NAMALWA (cell line): ENCODE measurements around the gene ADGRL3.
A peak's percentile ranks its signal among the peaks of the same experiment; 100 is the strongest.

Experiments
- DNase-seq: peaks from one replicate; pipeline ENCODE4 v3.0.0-alpha.2; 2015; ENCODE audit warnings: low spot score

The ADGRL3 gene

GRCh38 chr4:61549336-61549735 lies 349.2 kb downstream of the ADGRL3 start:
- no peak for DNase-seq

DNA sequence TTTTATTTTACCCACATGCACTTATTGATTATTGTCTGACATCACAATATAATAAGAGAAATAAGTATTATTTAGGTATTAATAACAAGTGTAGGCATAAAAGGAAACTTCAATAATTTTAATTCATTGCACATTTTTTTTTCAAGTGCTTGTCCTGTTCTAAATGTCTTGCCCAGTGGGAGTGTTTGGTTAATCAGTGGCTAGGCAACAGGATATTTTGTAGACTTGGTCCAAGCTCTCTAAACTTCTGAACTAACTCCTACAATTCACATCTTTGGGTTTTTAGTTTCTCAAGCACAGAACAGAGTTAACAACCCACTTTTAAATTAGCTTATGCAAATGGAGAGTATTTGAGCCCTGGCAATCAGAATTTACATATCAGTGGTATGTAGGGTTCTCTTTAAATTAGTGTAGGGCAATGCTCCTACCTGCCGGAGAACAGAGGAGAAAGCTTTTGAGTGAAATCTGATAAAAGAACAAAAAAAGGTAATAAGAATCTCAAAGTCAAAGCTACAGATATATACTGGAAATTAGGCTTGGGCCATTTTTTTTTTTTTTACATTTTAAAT lies 353.5 kb downstream of the ADGRL3 start:
- no peak for DNase-seq

GRCh38 chr4:61555789-61556188 lies 355.7 kb downstream of the ADGRL3 start:
- no peak for DNase-seq

- no peak for DNase-seq
These were observed 356.2 kb downstream of the ADGRL3 start for GRCh38 chr4:61556277-61556676.

GRCh38 chr4:61559396-61559795 lies 359.3 kb downstream of the ADGRL3 start:
- no peak for DNase-seq

- no peak for DNase-seq
These were observed 360.9 kb downstream of the ADGRL3 start for GRCh38 chr4:61561028-61561427.

GRCh38 chr4:61571761-61572559 lies 371.8 kb downstream of the ADGRL3 start:
- no peak for DNase-seq

DNA sequence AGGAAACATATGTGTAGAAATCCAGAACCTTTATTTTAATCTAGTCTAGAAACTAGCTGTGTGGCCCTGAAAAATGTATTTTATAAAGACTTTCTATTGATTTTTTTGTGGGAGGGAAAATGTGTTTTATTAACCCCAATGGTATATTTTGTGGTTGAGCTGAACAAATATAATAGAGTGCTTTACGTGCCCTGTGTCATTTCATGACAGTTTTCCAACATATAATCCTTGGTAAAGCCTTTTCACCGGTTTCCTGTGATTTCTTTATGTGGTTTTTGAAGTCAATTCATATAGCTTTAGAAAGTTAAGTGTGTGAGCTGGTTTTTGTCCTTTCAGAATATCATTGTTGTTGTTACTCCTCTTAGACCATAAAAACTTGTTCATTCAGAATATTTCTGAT lies 375.7 kb downstream of the ADGRL3 start:
- DNase-seq: no peak

- no peak for DNase-seq
These were observed 379.7 kb downstream of the ADGRL3 start for GRCh38 chr4:61579786-61580185.

GRCh38 chr4:61580721-61581377 lies 380.7 kb downstream of the ADGRL3 start:
- no peak for DNase-seq

- no peak for DNase-seq
These were observed 383.6 kb downstream of the ADGRL3 start for GRCh38 chr4:61583696-61584095.

DNA sequence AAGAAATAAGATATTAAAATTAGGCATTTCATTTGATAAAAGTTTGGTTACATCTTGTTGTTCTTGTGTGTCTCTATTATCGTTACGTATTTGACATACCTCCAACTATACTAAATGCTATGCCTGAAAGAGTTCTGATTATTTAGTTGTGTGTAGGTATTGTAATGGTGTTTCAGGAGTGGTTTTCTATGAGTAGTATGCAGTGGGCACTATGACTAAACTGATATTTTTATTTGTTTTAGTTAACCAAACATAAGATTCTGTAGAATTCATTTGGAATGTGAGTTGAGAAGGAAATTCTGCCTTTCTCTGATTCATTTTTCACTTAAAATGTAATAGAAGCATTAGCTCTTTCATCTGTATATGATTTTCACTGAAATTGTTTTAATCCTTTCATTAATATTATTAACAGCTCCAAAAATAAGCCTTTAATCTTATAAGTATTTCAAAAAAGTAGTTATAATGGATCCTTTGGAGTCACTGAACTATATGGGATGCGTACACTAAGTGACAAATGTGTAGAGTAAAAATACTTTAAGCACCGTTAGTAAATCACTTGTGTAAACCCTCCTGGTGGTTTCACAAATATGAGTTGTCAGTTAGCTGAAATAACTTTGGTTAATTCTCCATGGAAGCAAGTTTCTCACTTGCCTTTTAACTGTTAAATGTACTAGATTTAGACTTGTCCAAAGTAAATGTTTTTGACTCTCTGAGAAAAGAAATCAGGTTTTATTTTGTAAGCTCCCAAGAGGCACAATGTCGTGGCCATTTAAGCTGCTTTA lies 388.7 kb downstream of the ADGRL3 start:
- DNase-seq: no peak

DNA sequence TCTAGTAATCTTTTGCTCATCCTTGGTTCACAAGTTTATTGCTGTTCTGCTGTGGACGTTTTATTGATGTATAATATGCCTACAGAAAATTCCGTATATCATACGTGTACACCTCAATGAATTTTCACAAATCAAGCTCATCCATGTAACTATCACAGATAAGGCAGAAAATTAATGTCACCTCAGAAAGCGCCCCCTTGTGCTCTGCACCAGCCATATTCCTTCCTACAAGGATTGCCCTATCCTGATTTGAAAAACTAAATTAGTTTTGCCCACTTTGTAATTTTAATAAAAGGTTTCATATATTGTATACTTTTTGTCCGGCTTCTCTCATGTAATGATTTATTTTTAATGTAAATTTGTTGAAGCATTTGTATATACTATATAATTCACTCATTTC lies 390.8 kb downstream of the ADGRL3 start:
- no peak for DNase-seq

- DNase-seq: no peak
These were observed 396.6 kb downstream of the ADGRL3 start for GRCh38 chr4:61596606-61597340.

- DNase-seq: no peak
These were observed 403.0 kb downstream of the ADGRL3 start for GRCh38 chr4:61603086-61603485.

- no peak for DNase-seq
These were observed 403.9 kb downstream of the ADGRL3 start for GRCh38 chr4:61604054-61604453.

DNA sequence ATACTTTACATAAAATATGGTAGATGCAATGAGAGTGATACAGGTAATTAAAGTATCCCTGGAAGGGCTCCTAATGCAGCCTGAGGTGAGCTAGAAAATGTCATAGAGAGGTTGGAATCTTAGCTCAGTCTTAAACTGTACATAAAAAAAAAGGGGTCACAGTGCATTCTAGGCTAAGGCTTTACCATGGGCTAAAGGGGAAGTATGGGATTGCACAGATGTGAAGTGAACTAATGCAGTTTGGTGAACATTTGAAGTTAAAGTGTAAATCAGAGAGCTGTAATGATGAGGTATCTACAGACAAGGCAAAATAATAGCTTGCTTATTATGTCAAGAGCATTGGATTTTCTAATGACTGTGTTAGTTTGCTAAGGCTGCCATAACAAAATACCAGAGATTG lies 405.9 kb downstream of the ADGRL3 start:
- DNase-seq: no peak

GRCh38 chr4:61614231-61614630 lies 414.1 kb downstream of the ADGRL3 start:
- no peak for DNase-seq

GRCh38 chr4:61619528-61619927 lies 419.4 kb downstream of the ADGRL3 start:
- peak; percentile 4 for DNase-seq

DNA sequence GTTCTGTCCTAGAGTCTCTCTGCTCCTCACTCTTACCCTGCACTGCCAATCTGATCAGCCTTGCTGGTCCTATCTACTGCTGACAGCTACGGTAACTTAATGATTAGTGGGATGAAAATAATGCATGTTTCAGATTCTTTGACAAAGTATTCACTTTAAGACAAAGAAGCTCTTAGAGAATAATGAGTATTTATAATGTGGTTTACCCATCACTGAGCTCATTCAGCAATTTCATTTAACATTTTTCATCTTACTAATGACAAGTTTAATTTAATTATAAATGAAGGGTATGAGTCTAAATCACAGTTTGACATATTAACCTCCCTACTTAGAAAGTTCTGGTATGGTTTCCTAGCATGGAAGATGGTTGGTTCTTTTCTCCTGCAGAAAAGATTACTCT lies 428.2 kb downstream of the ADGRL3 start:
- DNase-seq: no peak

DNA sequence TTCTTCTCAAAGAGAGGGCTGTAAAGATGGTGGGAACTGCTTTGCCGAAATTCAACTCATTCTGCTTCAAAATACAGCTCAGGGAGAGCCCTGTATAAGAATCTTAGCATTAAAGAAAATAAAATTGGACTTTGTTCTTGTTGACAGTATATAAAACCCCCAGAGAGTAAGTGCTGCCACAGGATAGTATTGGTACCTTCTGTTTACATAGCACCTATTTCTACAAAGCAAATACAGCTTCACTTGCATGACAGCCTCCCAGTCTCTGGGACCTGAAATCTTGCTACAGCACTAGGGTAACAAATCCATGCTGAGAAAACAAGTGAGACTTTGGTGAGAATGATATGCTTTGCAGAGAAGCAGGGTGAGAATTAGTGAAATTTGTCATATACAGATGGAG lies 428.6 kb downstream of the ADGRL3 start:
- no peak for DNase-seq

DNA sequence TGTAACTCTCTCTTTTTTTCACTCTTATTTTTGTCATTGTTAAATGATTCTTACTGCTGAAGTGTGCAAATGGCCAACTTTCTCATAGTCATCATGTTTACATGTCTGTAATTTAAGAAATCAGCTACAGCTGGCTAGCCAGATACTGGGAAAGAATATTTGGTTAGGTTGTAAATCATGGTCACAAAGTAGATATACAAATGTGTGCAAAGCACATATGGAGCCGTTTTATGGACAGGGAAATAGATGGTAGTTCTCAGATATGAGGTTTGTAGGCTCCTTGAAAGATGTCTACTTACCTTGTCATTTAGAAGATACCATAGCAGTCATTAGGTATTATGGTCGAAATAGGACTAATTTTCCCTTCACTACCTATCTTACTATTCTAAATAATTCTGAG lies 430.4 kb downstream of the ADGRL3 start:
- DNase-seq: no peak
